HG03469 (cell line): Measurements from ENCODE around the gene SPAG5.
"Not testable (repeated sequence)": the region's sequence is repeated elsewhere in the genome, so short reads cannot be mapped to it uniquely, and the experiment has no call there.

Experiments
- ATAC-seq: cut with Tn5 transposase; IDR thresholded peaks from one replicate; pipeline ENCODE4 v1.9.1; 2021; ENCODE audit warnings: mild to moderate bottlenecking, moderate library complexity, moderate number of reproducible peaks; ENCODE audit not compliant: unreplicated experiment

The SPAG5 gene

DNA sequence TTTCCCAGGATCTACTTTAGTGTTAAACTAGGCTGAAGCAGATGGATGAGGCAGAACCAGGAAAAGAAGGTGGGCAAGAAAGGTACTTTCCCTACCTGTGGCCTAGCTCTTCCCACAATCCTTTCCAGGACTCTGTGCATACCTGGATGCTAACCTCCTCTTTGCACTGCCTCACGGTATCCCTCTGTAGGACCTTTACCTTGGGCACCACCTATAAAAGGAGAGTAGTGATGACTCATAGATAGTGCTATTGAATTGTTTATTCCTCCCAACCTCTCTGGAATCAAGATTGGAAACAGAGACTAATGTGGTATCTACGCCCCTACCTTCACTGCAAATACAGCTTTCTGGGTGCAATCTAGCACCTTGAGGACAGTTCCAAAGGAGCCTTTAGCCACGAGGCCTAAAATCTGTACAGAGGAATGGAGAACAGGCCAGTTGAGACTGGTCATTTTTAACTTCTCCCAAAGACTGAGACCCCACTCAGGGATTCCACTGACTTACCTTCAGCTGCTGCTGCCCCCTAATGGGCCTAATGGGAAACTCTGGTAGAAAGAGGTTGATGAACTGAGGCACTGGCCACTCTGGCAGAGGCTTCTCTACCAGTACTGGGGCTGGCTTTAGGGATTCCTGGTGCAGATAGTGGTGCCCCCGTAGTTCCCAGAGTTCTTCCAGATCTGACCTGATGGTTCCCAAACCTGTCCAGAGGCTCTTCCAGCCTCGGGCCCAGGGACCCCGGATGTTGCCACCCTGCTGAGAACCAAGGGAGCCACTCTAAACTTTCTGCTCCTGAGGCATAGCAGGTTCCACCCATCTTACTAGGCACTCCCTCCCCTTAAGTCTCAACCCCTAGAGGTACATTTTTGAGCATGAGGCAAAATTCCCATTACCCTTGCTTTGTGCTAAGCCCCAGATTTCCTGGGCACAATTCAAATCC is 14.4 kb upstream of the SPAG5 start:
- ATAC-seq = no peak

DNA sequence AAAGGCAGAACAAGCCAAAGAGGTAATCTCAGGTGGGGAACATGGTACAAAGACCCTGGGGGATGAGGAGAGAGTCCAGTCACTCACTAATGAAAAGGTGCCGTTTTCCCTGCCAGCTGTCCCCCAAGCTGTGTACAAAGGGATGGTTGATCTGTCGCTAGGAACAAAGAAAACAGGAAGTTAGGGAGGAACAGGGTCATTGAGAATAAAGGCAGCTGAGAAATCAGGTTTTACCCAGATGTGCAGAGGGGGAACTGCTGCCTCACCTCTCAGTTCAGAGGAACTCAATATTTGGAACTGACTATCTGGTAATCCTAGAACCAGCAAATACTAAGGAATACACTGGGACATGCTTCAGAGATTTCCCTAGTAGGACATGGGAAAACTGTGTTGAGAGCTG is 13.7 kb upstream of the SPAG5 start:
- ATAC-seq = no peak

DNA sequence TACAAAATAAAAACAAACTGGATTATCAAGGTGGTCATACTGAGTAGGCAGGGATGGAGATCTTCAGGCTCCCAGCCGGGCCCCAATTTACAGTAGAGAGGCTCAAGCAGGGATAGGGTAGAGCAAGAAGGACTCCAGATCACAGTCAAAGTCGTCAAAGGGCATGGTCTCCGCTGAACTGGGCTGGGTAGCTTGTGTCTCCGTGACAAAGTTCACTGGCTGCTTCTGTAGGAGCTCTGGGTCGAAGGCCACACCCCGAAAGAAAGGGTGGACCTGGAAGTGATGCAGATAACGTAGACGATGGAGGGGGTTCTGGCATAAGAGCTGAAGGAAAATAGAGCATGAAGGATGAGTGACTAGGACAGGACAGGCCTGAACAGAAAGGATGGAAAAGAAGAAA is 11.6 kb upstream of the SPAG5 start:
- ATAC-seq = no peak

DNA sequence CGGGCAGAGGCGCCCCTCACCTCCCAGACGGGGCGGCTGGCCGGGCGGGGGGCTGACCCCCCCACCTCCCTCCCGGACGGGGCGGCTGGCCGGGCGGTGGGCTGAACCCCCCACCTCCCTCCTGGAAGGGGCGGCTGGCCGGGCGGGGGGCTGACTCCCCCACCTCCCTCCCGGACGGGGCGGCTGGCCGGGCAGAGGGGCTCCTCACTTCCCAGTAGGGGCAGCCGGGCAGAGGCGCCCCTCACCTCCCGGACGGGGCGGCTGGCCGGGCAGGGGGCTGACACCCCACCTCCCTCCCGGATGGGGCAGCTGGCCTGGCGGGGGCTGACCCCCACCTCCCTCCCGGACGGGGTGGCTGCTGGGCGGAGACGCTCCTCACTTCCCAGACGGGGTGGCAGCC is 5.2 kb upstream of the SPAG5 start:
- ATAC-seq = not testable (repeated sequence)

DNA sequence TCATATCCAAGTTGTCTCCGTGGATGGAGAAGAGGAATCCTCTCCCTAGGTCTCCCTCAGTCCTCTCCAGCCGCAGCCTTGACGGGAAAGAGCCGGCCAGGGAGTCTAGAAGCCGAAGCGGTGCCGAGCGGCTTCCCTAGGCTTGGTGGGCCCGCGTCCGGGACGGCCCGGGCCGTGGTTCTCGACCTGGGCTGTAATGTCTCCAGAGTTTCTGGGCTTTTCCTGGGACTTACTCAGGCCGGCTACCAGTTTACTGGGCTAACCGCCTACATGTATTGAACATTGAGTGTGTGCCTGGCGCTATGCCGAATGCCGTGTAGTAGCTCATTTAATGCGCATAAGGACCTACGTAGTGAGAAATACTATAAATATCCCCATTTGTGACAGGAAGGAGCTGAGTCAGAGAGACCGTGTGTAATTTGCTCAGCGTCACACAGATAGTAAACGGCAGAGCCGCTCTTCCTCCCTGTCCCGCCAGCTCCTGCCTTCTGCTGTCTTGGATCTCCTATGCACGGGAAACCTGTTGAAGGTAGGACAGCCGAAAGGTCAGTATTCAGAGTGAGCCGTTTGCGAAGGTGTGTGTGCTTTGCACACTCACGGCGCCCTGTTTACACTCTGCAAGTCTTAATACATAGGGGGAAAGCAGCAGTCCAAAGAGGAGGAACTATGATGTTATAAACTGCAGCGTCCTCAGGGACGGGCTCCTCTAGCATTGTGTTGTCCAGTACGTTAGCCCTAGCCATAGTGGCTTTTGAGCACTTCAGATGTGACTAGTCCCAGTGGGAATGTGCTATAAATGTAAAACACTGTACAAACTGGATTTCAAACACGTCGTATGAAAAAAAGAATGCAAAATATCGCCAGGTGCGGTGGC is 723 bp upstream of the SPAG5 start:
- peak; percentile 34 for ATAC-seq

DNA sequence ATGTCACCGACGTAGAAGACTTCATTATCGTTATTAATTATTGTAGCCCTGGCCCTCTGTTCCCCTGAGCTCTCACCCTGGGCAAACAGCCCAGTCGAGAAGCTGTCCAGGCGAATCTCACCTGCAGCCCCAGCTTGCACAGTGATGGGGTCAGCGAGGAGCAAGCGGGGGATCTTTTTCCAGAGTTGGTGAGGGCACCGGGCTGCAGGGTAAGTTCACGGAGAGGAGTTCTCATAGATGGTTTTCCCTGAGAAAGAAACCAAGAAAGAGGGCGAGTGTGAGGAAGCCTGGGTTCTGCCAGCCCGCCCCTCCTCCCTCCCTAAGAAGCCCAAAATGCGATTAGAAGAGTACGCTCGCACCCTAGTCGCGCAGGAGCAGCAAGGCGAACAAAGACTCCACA is 436 bp downstream of the SPAG5 start:
- ATAC-seq = no peak

DNA sequence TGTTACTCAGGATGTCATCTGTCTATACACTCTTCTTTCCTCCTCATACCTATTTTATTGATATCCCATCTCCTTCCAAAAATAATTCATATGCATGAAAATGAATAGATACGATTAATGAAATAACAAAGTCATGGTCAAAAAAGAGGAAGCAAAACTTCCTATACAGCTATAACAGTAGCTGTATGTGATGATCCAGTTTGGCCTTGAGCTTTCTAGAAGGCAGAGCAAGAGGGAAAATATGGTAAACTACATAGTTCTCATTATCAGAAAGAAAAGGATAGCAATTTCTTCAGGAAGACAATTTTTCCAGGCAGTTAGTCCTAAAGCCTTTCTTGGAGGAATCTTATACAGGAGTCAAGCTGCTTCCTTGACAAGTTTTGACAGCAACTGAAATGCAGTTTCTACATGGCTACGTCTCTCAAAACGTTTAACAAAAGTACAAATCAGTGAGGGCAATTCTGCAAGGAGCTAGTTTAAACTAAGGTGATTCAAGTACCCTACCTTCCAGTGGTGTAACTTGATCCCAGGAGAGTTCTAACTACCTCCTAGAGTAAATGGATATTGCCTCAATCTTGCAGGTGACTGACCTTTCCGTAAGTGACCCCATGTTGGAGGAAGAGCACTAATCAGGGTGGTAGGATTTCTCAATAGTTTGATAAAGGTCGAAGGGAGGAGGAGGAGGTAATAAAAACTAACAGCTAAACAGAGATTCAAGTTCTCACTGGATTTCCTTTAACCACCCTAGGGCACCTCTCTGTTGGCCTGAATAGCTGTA is 1.0 kb downstream of the SPAG5 start:
- ATAC-seq = no peak

DNA sequence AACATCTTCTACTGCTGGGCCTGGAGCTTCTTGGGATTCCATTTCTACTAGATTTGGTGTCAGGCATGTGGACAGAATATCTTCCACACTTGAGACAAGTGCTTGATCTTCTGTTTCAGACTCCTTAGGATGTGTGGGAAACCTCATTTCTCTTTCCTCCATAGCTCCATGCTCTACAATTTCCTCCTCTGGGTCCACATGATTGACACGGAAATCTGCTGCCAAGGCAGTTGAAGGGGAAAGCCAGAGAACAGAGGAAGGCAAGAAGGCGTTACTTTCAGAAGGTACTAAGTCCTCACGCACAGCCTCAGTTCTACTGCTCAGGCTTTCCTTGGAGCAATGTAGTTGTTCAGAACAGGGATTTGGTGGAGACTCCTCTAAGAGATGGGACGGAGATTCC is 6.6 kb downstream of the SPAG5 start:
- no peak for ATAC-seq

DNA sequence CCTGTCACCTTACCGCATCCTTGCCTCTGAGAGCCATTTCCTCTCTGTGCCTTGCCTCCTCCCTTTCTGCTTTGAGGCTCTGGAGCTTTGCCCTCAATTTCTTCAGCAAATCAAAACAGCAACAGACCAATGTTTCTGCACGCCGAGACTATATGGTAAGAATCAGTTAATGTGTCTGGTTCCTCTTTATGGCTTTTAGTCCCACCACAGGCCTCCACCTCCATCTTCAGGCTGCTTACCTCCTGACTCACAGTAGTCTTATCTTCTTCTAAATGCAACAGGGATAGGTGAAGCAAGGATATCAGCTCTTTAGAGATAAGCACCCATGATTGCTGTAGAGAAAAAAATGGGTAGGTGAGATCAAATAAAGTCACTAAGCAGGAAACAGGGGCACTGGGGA is 13.0 kb downstream of the SPAG5 start:
- ATAC-seq = no peak

DNA sequence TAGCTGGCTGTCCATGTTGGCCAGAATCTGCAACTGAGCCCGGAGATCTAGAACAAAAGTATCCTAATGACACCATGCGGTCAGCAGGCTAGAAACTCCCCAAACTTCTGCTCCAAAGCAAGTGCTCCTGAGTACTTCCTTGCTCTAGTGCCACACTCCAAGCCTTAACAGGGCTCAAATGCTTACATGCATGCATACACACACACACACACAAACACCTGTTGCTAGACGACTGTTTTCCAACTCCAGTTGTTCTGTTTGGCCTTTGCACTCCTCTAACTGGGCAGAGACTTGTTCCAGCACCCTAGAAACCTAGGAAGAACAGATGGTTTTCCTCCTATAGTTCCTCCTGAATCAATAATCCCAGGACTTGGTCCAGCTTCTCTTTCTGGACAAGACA is 14.4 kb downstream of the SPAG5 start:
- no peak for ATAC-seq

DNA sequence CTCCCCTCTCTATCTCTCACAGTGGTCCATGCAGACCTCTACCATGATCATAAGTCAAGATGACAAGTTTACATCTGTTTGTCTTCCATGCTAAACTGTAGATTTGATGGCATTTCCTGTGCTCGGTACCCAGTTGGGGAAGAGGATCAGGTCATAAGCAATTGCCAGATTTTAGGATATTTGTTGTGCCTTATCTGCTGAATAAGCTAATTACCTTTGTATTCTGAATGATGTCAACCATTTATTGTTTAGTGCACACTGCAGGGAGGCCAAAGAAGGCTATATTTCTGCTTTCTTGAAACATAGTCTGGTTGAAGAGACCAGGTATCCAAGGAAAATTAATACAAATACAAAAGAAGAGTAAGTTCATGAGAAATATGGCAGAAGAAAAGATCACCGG is 16.3 kb downstream of the SPAG5 start:
- no peak for ATAC-seq

DNA sequence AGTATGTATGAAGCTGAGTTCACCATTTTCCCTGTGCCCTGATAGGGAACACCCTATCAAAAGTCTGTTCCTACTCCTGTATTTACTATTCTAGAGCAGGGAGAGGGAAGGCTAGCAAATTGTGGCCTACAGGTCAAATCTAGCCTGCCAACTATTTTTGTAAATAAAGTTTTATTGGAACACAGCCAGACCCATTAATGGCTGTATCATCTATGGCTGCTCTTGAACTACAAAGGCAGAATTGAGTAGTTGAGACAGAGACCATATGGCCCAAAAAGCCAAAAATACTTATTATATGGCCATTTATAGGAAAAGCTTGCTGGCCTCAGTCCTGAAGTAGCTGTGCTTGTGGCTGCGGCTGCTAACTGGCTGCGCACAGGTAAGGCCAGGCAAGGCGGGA is 17.9 kb downstream of the SPAG5 start:
- no peak for ATAC-seq

DNA sequence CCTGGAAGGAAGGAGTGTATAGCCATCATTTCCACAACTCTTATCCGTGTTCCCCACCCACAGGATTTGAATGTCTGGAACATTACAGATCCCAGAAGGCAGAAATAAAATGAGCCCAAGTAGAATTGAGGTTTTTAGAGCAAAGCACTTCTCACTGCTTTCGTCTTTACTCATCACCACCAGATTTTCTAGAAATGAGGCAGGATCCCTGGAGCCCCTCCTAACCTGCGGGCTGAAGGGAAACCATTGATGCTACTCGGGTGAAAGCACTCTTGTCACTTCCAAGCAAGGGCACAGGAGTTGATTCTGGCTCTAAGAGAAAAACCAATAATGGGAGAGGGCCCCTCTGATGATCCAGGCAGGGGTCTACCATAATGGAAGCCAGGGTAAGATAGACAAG is 19.3 kb downstream of the SPAG5 start:
- no peak for ATAC-seq

DNA sequence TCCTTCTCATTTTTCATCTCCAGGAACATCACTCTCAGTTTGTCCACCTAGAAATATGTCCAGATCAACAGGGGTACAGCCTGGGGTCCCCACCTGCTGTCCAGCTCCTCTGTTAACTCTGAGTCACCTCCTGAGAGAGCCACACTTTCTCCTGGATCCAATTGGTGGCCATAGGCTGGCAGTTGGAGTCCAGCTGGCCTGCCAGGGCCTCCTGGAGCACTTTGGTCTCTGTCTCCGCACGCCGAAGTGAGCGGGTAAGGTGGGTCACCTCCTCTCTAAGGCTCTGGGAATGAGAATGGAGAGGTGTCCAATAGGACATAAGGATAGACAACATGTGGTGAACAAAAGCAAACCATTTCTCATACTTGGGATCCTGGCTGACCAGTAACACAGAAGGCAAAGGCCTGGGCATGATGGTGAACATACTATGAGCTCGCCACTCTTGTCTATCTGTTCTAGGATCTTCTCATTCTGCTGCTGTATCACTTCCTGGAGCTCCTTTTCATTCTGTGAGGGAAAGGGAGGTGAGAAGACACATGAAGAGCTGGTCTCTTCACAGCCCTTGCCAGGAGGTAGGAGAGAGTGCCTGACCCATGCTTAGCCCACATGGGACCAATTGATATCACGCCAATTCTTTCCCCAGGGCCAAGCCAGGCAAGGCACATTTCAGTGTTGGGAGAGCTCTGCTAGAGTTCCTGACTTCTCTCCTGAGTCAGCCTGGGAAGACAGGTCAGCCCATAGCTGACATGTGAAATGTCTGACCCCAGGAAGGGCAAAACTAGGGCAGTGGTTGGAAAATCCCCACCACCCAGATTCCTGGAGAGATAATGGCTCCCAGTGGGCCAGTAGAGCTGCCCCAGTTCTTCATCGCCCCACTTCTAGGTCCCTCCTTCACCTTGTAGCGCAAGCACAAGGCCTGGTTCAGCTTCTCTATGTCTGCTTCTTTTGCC is 20.3 kb downstream of the SPAG5 start:
- ATAC-seq = no peak

DNA sequence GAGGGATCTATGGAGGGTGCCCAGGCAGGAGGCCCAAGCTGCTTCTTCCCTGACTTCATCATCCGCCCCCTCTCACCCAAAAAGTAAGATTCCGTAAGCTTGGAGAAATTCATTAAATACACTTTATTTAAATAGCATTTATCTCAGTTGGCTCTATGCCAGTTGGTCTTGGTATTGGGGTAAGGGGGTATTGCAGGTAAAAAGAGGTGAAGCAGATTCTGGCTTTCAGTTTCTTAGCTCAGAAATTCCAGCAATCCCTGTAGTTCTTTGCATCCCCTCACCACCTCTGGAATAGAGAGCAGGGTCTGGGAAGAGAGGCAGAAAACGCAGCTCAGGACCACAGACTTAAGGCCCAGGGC is 21.4 kb downstream of the SPAG5 start:
- no peak for ATAC-seq

DNA sequence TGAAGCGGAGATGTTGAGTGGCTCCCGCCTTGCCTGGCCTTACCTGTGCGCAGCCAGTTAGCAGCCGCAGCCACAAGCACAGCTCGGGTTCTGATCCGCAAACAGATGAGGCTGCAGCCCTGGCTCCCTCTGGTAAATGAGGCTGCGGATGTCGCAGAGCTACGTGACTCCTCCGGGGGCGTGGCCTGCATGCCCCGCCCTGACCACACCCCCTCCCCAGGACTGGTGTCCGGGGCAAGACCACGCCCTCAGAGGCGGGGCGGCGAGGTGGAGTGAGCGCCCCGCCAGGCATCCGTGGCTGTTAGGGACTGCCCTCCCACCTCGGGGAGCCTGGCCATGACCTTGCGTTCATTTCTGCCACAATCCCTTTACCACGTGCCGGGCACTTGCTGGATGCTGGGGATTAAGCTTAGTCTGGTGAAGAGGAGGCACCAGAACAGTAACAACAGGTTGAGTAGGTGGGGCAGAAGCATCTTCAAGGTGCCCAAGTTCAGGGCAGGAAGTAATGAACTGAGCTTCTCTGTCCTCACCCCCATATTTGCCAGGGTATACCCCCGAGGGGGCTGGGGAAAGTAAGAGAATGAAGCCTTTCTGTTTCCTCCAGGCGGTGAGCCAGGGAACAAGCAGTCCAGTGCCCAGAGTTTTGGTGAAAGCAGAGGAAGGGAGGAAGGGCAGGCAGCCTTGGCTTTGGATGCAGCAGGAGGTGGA is 21.9 kb downstream of the SPAG5 start, which contains the start of gene ALDOC:
TSS of gene ALDOC (minus strand) at position 138 of the 708 bp plus-strand sequence. CDS start 1,363 bp downstream, outside the sequence.
- peak; percentile 70 for ATAC-seq

DNA sequence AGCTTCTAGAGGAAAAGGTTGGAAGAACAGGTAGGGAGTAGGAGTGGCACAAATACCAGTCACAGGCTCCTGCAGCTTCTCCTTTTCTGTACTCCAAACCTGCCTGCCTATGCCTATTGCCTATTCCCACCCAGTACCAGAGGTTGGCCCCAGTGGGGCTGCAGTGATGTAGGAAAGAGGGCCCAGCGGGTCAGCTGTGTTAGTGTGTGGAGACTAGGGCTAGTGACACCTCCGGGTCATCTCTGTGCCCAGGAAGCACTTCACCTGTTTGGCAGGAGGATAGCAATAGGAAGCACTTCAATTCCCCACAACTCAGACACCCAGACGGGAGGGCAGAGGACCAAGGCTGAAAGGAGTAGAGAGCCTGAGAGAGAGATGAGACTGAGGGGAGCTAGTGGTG is 22.8 kb downstream of the SPAG5 start:
- not testable (repeated sequence) for ATAC-seq

DNA sequence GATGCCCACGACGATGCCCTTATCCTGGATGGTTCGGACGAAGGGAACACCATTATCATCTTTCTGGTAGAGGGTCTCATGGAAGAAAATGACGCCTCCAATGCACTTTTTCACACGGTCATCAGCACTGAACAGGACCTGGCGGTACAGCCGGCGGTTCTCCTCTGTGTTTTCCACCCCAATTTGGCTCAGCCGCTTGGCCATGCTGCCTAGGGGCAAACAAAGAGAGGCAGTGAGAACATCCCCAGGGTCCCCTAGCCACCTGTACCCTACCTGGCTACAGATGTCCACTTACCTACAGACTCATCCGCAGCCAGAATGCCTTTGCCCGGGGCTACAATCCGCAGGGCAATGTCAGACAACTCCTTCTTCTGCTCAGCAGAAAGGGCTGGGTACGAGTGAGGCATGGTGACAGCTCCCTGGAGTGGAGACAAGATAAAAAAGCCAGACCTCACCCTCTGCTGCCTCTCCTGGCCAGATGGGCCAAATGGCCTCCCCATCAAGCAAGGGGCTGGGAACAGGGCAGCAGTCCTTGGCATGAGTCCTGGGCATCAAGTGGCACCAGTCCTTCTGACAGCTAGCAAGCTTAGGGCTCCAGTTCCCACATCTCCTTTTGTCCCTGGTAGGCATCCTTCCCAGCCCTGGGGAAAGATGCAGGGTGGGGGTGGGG is 23.6 kb downstream of the SPAG5 start:
- ATAC-seq = no peak

DNA sequence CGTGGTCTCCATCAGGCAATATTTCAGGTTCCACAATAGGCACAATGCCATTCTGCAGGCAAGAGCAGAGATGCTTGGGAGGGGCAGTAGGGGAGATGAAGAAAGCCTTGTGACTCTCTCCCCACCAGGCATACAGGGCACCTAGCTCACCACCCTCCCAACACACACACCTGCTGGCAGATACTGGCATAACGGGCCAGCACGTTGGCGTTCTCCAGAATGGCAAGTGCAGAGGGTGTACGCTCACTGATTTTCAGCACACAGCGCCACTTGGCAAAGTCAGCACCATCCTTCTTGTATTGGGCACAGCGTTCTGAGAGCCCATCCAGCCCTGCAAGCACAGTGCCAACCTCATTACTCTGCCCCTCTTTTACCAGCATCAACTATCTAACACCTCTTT is 24.3 kb downstream of the SPAG5 start:
- ATAC-seq = no peak
